ENCODE measurements around the gene OR52N5. TPM values are rescaled to one million over a fixed set of nuclear protein-coding genes. Genes with fewer than 3 reads are reported as not detected.

The OR52N5 gene
- total and polyA plus RNA-seq, 4 donors = not detected

GRCh38 chr11:5727691-5728090, 55.5 kb downstream of the OR52N5 start:
- Histone ChIP-seq H3K4me1 (ENCODE audit: control insufficient read depth, insufficient read depth, low read length) (no peaks in the 10 kb centered on the region), H3K4me3 (ENCODE audit: low read depth, low read length) (no peak overlapping the region), H3K36me3 (ENCODE audit: control insufficient read depth, insufficient read depth, low read length) (no peaks in the 10 kb centered on the region), H3K9me3 (ENCODE audit: control insufficient read depth, insufficient read depth, low read length) (no peaks in the 10 kb centered on the region), H3K27me3 (ENCODE audit: control insufficient read depth, insufficient read depth, low read length) (no peaks in the 10 kb centered on the region), H3K27ac (ENCODE audit: low read depth, low read length) (no peak overlapping the region)
- no peak for DNase-seq (ENCODE audit: low read depth in 4 of 6, low spot score in 6 of 6)
- no CpG with 5 or more reads among the region's 1 CpG for WGBS (ENCODE audit: insufficient coverage)

- Histone ChIP-seq H3K36me3 (ENCODE audit: control insufficient read depth, insufficient read depth, low read length) (no peaks in the 10 kb centered on the region), H3K4me3 (ENCODE audit: low read depth, low read length) (no peak overlapping the region), H3K4me1 (ENCODE audit: control insufficient read depth, insufficient read depth, low read length) (no peaks in the 10 kb centered on the region), H3K27me3 (ENCODE audit: control insufficient read depth, insufficient read depth, low read length) (no peaks in the 10 kb centered on the region), H3K27ac (ENCODE audit: low read depth, low read length) (no peak overlapping the region), H3K9me3 (ENCODE audit: control insufficient read depth, insufficient read depth, low read length) (no peaks in the 10 kb centered on the region)
- DNase-seq (ENCODE audit: low read depth in 4 of 6, low spot score in 6 of 6) = no peak
- WGBS (ENCODE audit: insufficient coverage) = 96% methylated on average over 1 of the region's 1 CpG
Measured at GRCh38 chr11:5726351-5726750, 56.8 kb downstream of the OR52N5 start.

Other genes starting within 250 kb of the OR52N5 start
- gene OR52H1, start 234.8 kb downstream of the OR52N5 start, total RNA-seq = under 1 TPM; 0.40 to 0.55 TPM
- gene OR52H1, start 234.8 kb downstream of the OR52N5 start, polyA plus RNA-seq (ENCODE audit: insufficient read length in 2 of 2) = not detected
- gene OR52B6, start 202.5 kb downstream of the OR52N5 start, total RNA-seq = not detected
- gene OR52B6, start 202.5 kb downstream of the OR52N5 start, polyA plus RNA-seq (ENCODE audit: insufficient read length in 2 of 2) = not detected
- 1 to 10 TPM; 3.3 to 4.3 TPM for gene TRIM6, start 186.7 kb downstream of the OR52N5 start, total RNA-seq
- 1 to 10 TPM; 1.1 to 1.7 TPM for gene TRIM6, start 186.7 kb downstream of the OR52N5 start, polyA plus RNA-seq (ENCODE audit: insufficient read length in 2 of 2)
- 10 to 100 TPM in 1 of 2 donors, 1 to 10 TPM in 1; 6.6 to 15.1 TPM for gene TRIM34, start 158.4 kb downstream of the OR52N5 start, total RNA-seq
- 1 to 10 TPM; 3.5 to 4.4 TPM for gene TRIM34, start 158.4 kb downstream of the OR52N5 start, polyA plus RNA-seq (ENCODE audit: insufficient read length in 2 of 2)
- gene TRIM5, start 98.3 kb downstream of the OR52N5 start, total RNA-seq = 10 to 100 TPM; 15.3 to 25.5 TPM
- 10 to 100 TPM; 10.4 to 12.3 TPM for gene TRIM5, start 98.3 kb downstream of the OR52N5 start, polyA plus RNA-seq (ENCODE audit: insufficient read length in 2 of 2)
- gene TRIM22, start 93.6 kb downstream of the OR52N5 start, total RNA-seq = 10 to 100 TPM; 25.3 to 26.0 TPM
- gene TRIM22, start 93.6 kb downstream of the OR52N5 start, polyA plus RNA-seq (ENCODE audit: insufficient read length in 2 of 2) = 10 to 100 TPM; 11.8 to 14.5 TPM
- not detected for gene OR56B1, start 46.9 kb downstream of the OR52N5 start, total RNA-seq
- gene OR56B1, start 46.9 kb downstream of the OR52N5 start, polyA plus RNA-seq (ENCODE audit: insufficient read length in 2 of 2) = not detected
- under 1 TPM in 1 of 2 donors, not detected in 1; 0.20 TPM for gene OR52N4, start 29.1 kb downstream of the OR52N5 start, total RNA-seq
- under 1 TPM in 1 of 2 donors, not detected in 1; 0.33 TPM for gene OR52N4, start 29.1 kb downstream of the OR52N5 start, polyA plus RNA-seq (ENCODE audit: insufficient read length in 2 of 2)
- gene OR52N1, start 7.9 kb upstream of the OR52N5 start, total RNA-seq = not detected
- not detected for gene OR52N1, start 7.9 kb upstream of the OR52N5 start, polyA plus RNA-seq (ENCODE audit: insufficient read length in 2 of 2)
- not detected for gene OR52N2, start 25.6 kb upstream of the OR52N5 start, total RNA-seq
- not detected for gene OR52N2, start 25.6 kb upstream of the OR52N5 start, polyA plus RNA-seq (ENCODE audit: insufficient read length in 2 of 2)
- gene OR52E6, start 58.5 kb upstream of the OR52N5 start, total RNA-seq = not detected
- gene OR52E6, start 58.5 kb upstream of the OR52N5 start, polyA plus RNA-seq (ENCODE audit: insufficient read length in 2 of 2) = not detected
- not detected for gene OR52E8, start 74.3 kb upstream of the OR52N5 start, total RNA-seq
- not detected for gene OR52E8, start 74.3 kb upstream of the OR52N5 start, polyA plus RNA-seq (ENCODE audit: insufficient read length in 2 of 2)
- gene OR52E4, start 97.3 kb upstream of the OR52N5 start, total RNA-seq = not detected
- gene OR52E4, start 97.3 kb upstream of the OR52N5 start, polyA plus RNA-seq (ENCODE audit: insufficient read length in 2 of 2) = not detected
- not detected for gene OR52E5, start 109.9 kb upstream of the OR52N5 start, total RNA-seq
- not detected for gene OR52E5, start 109.9 kb upstream of the OR52N5 start, polyA plus RNA-seq (ENCODE audit: insufficient read length in 2 of 2)
- not detected for gene OR56A3, start 158.9 kb upstream of the OR52N5 start, total RNA-seq
- gene OR56A3, start 158.9 kb upstream of the OR52N5 start, polyA plus RNA-seq (ENCODE audit: insufficient read length in 2 of 2) = not detected
- not detected for gene OR56A5, start 185.1 kb upstream of the OR52N5 start, total RNA-seq
- not detected for gene OR56A5, start 185.1 kb upstream of the OR52N5 start, polyA plus RNA-seq (ENCODE audit: insufficient read length in 2 of 2)
- gene OR52L1, start 203.6 kb upstream of the OR52N5 start, total RNA-seq = not detected
- not detected for gene OR52L1, start 203.6 kb upstream of the OR52N5 start, polyA plus RNA-seq (ENCODE audit: insufficient read length in 2 of 2)
- gene OR56A4, start 223.6 kb upstream of the OR52N5 start, total RNA-seq = under 1 TPM in 1 of 2 donors, not detected in 1; 0.06 TPM
- under 1 TPM in 1 of 2 donors, not detected in 1; 0.06 TPM for gene OR56A4, start 223.6 kb upstream of the OR52N5 start, polyA plus RNA-seq (ENCODE audit: insufficient read length in 2 of 2)
- gene OR56A1, start 247.4 kb upstream of the OR52N5 start, total RNA-seq = under 1 TPM; 0.06 to 0.10 TPM
- not detected for gene OR56A1, start 247.4 kb upstream of the OR52N5 start, polyA plus RNA-seq (ENCODE audit: insufficient read length in 2 of 2)